GM19023 (cell line): ENCODE measurements around the gene KIR2DL1.
"Not testable (repeated sequence)": the region's sequence is repeated elsewhere in the genome, so short reads cannot be mapped to it uniquely, and the experiment has no call there.

Source experiments
- ATAC-seq: cut with Tn5 transposase; IDR thresholded peaks from one replicate; pipeline ENCODE4 v1.9.1; 2021; ENCODE audit warnings: mild to moderate bottlenecking, moderate library complexity; ENCODE audit not compliant: unreplicated experiment

Gene KIR2DL1

DNA sequence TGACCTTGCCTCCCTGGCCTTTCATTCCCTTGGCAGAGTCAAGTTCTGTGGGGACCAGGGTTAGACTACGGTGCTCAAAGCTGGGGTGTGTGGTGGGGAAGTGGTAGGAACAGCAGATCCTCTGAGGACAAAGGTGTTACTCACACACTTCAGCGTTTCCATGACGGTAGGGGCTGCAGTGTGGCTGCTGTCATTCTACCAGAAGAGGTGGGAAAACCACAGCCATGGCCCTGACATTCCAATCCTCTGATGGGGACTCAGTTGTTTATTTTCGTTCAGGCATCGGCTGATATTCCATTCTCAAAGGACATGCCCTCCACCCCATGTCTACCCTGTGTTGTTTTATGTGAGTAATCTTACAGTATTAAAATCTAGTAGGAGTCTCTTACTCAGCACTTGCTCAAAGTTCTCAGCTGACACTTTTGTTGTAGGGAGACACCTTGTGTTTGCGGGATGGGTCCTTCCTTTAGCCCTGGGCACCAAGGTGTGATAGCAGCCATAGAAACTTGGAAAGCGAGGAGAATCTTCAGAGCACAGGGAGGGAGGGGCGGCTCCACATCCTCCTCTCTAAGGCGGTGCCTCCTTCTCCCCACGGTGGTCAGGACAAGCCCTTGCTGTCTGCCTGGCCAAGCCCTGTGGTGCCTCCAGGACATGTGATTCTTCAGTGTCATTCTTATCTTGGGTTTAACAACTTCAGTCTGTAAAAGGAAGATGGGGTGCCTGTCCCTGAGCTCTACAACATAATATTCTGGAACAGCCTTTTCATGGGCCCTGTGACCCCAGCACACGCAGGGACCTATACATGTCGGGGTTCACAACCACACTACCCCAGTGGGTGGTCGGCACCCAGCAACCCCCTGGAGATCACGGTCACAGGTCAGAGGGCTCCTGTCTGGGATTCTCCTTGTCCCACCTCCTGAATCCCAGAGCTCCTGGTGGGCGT, 1.7 kb downstream of the KIR2DL1 start:
- not testable (repeated sequence) for ATAC-seq

DNA sequence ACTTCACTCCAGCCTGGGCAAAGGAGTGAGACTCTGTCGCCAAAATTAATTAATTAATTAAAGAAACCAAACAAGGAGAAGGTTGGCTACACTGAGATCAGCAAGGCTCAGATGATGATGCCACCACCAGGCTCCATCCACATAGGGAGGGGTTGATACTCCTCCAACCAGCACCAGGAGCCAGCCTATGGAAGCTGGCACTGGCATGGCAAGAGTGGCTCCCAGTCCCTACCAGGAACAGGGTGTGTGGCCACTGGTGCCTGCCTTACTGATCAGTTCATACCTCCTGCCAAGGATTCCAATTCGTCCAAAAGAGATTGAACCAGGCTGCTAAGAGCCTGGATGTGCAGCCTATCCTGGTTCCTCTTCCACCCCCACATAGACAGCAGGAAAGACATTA, 3.1 kb downstream of the KIR2DL1 start:
- ATAC-seq, result not testable (repeated sequence)

DNA sequence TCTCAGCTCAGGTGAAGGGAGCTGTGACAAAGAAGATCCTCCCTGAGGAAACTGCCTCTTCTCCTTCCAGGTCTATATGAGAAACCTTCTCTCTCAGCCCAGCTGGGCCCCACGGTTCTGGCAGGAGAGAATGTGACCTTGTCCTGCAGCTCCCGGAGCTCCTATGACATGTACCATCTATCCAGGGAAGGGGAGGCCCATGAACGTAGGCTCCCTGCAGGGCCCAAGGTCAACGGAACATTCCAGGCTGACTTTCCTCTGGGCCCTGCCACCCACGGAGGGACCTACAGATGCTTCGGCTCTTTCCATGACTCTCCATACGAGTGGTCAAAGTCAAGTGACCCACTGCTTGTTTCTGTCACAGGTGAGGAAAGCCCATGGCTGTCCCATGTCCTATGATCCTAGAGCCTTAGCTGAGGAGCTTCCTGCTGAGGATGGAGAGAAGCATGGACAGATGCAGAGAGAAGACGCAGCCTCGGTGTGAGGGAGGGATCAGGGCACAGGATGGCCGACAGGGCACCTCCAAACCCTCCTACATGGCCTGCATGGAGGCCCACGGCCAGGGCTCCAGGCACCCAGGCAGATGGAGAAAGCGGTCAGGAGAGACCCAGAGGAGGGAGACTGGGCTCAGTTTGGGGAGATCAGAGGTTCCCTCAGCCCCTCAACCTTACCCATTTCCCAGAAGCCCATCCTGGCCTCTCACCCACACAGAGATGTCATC, 5.7 kb downstream of the KIR2DL1 start:
- not testable (repeated sequence) for ATAC-seq

DNA sequence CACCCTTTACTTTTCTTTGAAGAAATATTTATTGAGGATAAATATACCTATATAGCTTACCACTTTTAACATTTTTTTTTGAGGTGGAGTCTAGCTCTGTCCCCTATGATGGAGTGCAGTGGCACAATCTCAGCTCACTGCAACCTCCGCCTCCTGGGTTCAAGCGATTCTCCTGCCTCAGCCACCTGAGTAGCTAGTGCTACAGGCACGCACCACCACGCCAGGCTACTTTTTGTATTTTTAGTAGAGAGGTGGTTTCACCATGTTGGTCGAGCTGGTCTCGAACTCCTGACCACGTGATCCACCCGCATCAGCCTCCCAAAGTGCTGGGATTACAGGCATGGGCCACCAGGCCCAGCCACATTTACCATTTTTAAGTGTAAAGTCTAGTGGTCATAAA, 6.2 kb downstream of the KIR2DL1 start:
- not testable (repeated sequence) for ATAC-seq

DNA sequence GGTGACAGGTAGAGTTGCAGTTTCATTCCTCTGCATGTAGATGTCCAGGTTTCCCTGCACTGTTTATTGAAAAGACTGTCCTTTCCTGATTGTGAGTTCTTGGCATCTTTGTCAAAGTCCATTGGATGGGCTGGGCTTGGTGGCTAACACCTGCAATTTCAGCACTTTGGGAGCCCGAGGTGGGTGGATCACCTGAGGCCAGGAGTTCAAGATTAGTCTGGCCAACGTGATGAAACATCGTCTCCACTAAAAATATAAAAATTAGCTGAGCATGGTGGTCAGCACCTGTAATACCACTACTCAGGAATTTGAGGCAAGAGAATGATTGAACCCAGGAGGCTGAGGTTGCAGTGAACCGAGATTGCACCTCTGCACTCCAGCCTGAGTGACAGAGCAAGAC, 8.3 kb downstream of the KIR2DL1 start:
- ATAC-seq, result not testable (repeated sequence)

DNA sequence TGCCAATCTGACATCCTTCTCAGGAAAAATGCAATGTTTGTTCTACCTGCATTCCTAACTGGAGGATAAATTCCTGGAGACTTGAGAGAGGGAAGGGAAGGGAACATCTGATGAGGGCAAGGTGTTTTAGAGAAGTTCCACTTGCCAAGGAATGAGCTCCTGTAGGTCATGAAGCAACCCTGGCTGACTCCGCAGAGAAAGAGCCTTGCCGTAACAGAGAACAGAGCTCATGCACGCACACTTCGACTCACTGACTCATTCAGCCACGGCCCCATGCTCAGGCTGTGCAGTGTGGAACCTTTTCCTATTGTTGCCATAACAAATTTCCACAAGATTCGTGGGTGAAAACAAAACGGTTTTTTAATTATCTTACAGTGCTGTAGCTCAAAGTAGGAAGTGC, 9.3 kb downstream of the KIR2DL1 start:
- not testable (repeated sequence) for ATAC-seq

DNA sequence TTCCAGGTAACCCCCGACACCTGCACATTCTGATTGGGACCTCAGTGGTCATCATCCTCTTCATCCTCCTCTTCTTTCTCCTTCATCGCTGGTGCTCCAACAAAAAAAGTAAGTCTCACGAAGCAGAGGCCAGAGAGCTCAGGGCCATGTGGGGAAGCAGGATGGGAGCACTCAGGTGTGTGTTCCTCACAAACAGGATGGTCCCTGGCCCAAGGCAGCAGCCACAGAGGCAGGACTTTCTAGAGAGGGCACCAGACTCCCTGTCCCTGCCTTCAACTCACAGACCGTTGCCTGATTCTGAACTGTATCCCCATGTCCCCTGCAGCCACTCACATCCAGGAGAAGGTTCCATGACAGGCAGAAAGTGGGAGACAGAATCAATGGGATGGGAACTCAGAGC, 13.3 kb downstream of the KIR2DL1 start:
- not testable (repeated sequence) for ATAC-seq

DNA sequence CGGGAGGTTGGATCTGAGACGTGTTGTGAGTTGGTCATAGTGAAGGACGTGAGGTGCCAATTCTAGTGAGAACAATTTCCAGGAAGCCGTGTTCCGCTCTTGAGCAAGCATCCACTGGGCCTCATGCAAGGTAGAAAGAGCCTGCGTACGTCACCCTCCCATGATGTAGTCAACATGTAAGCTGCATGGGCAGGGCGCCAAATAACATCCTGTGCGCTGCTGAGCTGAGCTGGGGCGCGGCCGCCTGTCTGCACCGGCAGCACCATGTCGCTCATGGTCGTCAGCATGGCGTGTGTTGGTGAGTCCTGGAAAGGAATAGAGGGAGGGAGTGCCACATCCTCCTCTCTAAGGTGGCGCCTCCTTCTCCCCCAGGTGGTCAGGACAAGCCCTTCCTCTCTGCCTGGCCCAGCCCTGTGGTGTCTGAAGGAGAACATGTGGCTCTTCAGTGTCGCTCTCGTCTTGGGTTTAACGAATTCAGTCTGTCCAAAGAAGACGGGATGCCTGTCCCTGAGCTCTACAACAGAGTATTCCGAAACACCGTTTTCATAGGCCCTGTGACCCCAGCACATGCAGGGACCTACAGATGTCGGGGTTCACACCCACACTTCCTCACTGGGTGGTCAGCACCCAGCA, 16.6 kb downstream of the KIR2DL1 start:
- not testable (repeated sequence) for ATAC-seq

DNA sequence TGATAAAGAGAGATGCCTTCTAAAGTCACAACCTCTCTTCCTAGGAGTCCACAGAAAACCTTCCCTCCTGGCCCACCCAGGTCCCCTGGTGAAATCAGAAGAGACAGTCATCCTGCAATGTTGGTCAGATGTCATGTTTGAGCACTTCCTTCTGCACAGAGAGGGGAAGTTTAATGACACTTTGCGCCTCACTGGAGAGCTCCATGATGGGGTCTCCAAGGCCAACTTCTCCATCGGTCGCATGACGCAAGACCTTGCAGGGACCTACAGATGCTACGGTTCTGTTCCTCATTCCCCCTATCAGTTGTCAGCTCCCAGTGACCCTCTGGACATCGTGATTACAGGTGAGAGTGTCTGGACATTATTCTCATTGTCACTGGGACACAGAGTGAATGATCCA, 18.6 kb downstream of the KIR2DL1 start:
- ATAC-seq, result not testable (repeated sequence)

DNA sequence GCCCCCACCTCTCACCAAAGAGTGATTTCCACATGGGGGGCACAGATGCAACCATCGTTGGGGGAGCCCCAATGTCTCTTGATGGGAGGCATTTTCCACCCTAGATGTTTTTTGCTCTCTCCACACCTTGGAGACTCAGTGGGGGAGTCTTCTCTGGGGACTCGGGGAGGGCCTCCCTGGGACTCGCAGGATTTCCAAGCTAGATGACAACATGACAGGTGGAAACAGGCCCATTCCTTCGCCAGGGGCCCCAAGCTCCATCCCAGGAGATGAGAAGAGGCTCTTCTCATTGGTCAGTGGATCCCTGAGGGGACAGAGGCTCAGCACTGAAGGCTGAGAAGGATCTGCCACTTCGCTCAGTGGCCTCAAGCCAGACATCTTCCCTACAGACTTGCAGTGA, 21.1 kb downstream of the KIR2DL1 start:
- ATAC-seq, result no peak

DNA sequence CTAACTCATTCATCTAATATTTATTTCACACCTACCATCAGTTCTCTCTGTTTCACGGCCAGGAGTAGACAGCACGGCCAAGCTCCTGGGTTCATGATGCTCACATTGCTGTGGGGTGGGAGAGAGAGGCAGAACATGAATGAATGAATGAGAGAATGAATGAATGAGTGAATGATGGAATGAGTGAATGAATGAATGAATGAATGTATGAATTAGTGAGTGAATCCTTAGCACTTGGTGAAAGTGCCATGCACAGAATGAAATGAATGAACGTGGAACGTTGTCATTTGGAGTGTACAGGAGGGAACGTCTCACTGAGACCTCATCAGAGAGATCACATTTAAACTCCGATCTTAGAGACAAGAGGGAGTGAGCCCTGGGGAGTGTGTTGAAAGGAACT, 21.9 kb downstream of the KIR2DL1 start:
- no peak for ATAC-seq

DNA sequence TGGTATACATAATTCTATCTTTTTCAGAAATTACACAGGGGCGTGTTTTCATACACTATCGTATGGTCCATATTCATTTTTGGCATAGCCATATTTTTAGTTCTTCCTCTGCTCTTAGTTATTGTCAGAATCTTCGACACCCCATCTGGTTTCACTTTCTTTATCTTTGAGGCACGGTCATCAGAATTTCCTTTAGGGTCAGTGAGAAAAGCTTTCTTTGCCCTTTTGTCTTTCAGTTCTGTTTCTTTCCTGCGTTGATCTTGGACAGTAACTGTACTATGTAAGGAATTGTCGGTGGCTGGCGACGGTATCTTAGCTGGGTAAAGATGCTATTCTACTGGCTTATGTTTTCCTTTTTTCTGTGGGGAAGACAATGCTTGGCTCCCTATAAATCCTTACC, 23.2 kb downstream of the KIR2DL1 start:
- no peak for ATAC-seq

DNA sequence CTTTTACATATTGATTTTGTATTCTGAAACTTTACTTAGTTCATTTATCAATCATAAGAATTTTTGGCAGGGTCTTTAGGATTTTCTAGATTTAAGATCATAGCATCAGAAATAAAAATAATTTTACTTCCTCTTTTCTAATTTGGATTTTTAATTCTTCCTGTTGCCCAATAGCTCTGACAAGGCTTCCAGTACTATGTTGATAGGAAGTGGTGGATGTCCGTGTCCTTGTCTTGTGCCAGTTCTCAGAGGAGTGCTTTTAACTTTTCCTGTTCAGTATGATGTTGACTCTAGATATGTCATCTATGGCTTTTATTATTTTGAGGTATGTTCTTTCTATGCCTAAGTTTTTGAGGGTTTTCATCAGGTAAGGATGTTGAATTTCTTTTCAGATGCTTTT, 26.2 kb downstream of the KIR2DL1 start:
- ATAC-seq, result no peak

DNA sequence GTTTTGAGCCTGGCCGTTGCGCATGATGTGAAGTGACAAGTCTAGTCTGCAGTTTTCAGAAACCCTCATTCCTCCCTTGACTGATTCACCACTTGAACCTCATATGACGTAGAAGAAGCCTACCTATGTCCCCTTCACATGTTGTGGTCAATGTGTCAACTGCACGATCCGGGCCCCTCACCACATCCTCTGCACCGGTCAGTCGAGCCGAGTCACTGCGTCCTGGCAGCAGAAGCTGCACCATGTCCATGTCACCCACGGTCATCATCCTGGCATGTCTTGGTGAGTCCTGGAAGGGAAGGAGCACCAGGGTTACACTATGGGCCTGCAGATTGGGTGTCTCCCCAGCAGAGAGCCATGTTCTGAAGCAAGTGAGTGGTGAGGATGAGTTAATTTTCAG, 33.8 kb downstream of the KIR2DL1 start, which contains the start of gene KIR2DL4:
Gene KIR2DL4, plus strand, starts transcription at position 201 of the 400 bp plus-strand sequence. Its CDS starts 42 bp downstream, at position 243.
- ATAC-seq, result no peak

DNA sequence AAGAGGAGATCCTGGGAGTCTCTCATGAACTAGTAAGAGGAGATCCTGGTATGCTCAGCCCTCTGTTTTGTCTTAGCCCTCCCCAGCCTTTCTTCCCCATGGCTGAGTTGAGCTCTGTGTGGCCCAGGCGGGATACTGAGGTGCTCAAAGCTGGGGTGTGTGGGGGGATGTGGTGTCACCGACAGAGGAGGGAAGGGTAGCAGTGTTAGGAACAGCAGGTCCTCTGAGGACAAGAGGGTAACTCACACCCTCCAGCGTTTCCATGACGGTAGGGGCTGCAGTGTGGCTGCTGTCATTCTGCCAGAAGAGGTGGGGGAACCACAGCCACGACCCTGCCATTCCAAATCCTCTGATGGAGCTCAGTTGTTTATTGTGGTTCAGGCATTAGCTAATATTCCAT, 34.5 kb downstream of the KIR2DL1 start:
- ATAC-seq, result no peak

DNA sequence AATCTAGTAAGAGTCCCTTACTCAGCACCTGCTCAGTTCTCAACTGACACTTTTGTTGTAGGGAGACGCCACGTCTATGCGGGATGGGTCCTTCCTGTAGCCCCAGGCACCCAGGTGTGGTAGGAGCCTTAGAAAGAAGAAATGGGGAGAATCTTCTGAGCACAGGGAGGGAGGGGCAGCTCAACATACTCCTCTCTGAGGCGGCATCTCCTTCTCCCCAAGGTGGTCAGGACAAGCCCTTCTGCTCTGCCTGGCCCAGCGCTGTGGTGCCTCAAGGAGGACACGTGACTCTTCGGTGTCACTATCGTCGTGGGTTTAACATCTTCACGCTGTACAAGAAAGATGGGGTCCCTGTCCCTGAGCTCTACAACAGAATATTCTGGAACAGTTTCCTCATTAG, 35.0 kb downstream of the KIR2DL1 start:
- ATAC-seq, result no peak

DNA sequence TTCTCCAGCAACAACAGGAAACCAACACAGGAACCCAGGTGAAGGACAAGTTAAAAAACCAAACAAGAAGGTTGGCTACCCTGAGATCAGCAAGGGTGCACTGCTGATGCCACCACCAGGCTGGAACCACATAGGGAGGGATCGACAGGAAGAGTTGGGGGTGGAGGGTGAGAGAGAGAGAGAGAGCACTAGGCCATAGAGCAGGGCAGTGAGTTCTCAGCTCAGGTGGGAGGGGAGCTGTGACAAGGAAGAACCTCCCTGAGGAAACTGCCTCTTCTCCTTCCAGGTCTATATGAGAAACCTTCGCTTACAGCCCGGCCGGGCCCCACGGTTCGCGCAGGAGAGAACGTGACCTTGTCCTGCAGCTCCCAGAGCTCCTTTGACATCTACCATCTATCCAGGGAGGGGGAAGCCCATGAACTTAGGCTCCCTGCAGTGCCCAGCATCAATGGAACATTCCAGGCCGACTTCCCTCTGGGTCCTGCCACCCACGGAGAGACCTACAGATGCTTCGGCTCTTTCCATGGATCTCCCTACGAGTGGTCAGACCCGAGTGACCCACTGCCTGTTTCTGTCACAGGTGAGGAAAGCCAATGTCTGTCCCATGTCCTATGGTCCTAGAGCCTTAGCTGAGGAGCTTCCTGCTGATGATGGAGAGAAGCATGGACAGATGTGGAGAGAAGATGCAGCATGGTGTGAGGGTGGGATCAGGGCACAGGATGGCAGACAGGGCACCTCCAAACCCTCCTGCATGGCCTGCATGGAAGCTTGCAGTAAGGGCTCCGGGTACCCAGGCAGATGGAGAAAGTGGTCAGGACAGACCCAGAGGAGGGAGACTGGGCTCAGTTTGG, 36.3 kb downstream of the KIR2DL1 start:
- no peak for ATAC-seq

DNA sequence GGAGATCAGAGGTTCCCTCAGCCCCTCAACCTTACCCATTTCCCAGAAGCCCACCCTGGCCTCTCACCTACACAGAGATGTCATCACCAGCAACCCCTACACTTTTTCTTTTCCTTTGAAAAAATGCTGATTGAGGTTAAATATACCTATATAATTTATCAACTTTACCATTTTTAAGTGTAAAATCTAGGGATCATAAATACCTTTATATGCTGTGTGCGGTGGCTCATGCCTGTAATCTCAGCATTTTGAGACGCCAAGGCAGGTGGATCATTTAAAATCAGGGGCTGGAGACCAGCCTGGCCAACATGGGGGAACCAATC, 36.9 kb downstream of the KIR2DL1 start:
- ATAC-seq, result no peak

DNA sequence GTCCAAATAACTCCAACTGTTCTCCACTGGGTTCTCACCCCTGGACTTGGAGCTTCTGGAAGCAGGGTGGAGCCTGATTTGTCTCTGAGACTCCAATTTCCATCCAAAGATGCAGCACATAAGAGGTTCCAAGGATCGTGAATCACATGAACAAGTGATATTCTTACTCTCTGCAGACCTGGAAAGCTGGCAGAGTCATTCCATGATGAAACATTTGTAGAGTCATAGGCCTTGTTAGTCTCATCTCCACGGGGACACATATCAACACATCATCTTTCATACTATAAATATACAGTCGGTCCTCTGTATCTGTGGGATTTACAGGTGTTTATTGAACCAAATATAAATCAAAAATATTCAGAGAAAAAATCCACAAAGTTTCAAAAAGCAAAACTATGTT, 45.0 kb downstream of the KIR2DL1 start:
- not testable (repeated sequence) for ATAC-seq

DNA sequence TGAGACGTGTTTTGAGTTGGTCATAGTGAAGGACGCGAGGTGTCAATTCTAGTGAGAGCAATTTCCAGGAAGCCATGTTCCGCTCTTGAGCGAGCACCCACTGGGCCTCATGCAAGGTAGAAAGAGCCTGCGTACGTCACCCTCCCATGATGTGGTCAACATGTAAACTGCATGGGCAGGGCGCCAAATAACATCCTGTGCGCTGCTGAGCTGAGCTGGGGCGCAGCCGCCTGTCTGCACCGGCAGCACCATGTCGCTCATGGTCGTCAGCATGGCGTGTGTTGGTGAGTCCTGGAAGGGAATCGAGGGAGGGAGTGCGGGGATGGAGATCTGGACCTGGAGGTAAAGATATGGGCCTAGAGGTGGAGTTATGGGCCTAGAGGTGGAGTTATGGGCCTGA, 46.7 kb downstream of the KIR2DL1 start, which contains the start of gene KIR3DL1:
Gene KIR3DL1, plus strand, starts transcription at position 218 of the 400 bp plus-strand sequence.
- not testable (repeated sequence) for ATAC-seq
